Lung (tissue), 12 donors: ENCODE data around the gene SDK1. TPM values are rescaled to one million over a fixed set of nuclear protein-coding genes. Genes with fewer than 3 reads are reported as not detected.

Experiments used
- ATAC-seq: fragments of 200-7000 bp; cut with Tn5 transposase; one replicate; pipeline ENCODE4 v1.9.1; 2020; ENCODE audit warnings: moderate number of reproducible peaks; ENCODE audit not compliant: insufficient read depth, low FRiP score
- DNase-seq, 3 donors: peaks; one replicate each; pipeline ENCODE4 v3.0.0-alpha.2; 2013 to 2017
- H3K27ac ChIP-seq, 2 donors: one replicate each; pipeline ENCODE4 v1.5.1; 2013; ENCODE audit warnings: mild to moderate bottlenecking in 2 of 2, moderate library complexity in 2 of 2, control low read depth in 1 of 2, inconsistent platforms in 1 of 2, low read depth in 1 of 2, low read length in 1 of 2
- H3K27me3 ChIP-seq, 3 donors: one replicate each; pipeline ENCODE4 v1.5.1; 2013; ENCODE audit warnings: low read length in 2 of 3; ENCODE audit not compliant: control insufficient read depth in 3 of 3, insufficient read depth in 3 of 3
- H3K36me3 ChIP-seq, 4 donors: one replicate each; pipeline ENCODE4 v1.5.1; 2013; ENCODE audit warnings: low read length in 4 of 4, mild to moderate bottlenecking in 1 of 4, moderate library complexity in 1 of 4; ENCODE audit not compliant: control insufficient read depth in 4 of 4, insufficient read depth in 4 of 4
- H3K4me1 ChIP-seq, 5 donors: one replicate each; pipeline ENCODE4 v1.5.1; 2013; ENCODE audit warnings: low read length in 5 of 5, mild to moderate bottlenecking in 2 of 5, moderate library complexity in 1 of 5; ENCODE audit not compliant: control insufficient read depth in 5 of 5, insufficient read depth in 5 of 5
- H3K4me3 ChIP-seq: one replicate; pipeline ENCODE4 v1.5.1; 2013; ENCODE audit warnings: mild to moderate bottlenecking, control low read depth, moderate library complexity
- H3K9ac ChIP-seq, 2 donors: one replicate each; pipeline ENCODE4 v1.5.1; 2013; ENCODE audit warnings: low read length in 2 of 2, control low read depth in 1 of 2; ENCODE audit not compliant: insufficient read depth in 1 of 2
- H3K9me3 ChIP-seq, 4 donors: one replicate each; pipeline ENCODE4 v1.5.1; 2013; ENCODE audit warnings: low read length in 3 of 4, mild to moderate bottlenecking in 1 of 4, moderate library complexity in 1 of 4; ENCODE audit not compliant: control insufficient read depth in 4 of 4, insufficient read depth in 3 of 4
- WGBS, 2 donors: extraction: QIAGEN DNeasy Blood & Tissue Kit; methylation state at CpG; one replicate each; pipeline ENCODE4 v1.1.7; 2013; 5-methylcytosine and 5-hydroxymethylcytosine counted together
- polyA plus RNA-seq, 2 donors: library from polyadenylated mRNA; stranded (reverse); fragments of 200-250 nt; gene quantifications; one replicate each; pipeline ENCODE4 v1.2.1, GENCODE V29; 2013
- total RNA-seq, 2 donors: library from RNA; depleted of rRNA in 1 of 2; stranded (reverse); fragments of >200 nt in 1 of 2; gene quantifications; one replicate each; pipeline ENCODE4 v1.2.1, GENCODE V29; 2014 to 2021
- TF ChIP-seq, protein P1 (sequence below): IDR thresholded peaks from 2 replicates; pipeline ENCODE4 v1.5.1; 2012; ENCODE audit warnings: mild to moderate bottlenecking; ENCODE audit errors: control extremely low read depth, extremely low read depth
- donor health status: control.
- donor health status: control.
- donor health status: Bipolar disorder and iron deficiency.
- donor health status: healthy.
- donor health status: DM: yes; HTN: yes; CAD: no.

SDK1 gene
- total and polyA plus RNA-seq, 4 donors, result 3.7 to 30.1 (median 12.7) TPM

DNA sequence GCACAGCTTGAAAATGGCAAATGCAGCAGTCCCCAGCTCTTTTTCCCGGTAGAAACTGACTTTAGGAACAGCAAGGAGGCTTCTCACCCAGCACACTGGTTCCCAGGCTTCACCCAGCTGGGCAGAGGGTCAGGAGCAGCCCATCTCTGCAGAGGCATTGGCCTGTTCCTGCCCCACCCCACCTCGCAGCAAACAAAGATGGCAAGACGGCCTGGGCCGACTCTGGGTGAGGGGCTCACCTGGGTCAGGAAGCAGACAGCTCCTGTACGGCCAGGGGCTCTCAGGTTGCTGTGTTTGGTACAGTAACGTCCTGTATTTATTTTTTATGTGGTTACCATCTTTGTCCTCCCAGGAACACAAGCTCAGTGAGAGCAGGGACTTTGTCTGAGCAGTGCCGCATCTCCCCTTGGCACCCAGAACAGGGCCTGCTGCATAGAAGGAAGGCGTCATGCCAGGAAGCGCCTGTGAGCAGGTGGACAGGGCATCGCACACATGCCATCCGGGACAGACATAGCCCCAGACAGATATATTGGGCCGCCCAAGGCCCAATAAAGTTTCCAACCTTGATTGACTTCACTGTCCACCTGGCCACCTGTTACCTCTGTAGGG, 796.1 kb downstream of the SDK1 start:
- H3K36me3 ChIP-seq, result no peaks in the 10 kb centered on the region
- no peak overlapping the region for H3K4me3 ChIP-seq
- H3K27me3 ChIP-seq, result no peaks in the 10 kb centered on the region
- H3K4me1 ChIP-seq, result peaks cover 0 to 5% (median 0%) of the 10 kb centered on the region in 5 donors
- H3K9ac ChIP-seq, result no peak overlapping the region
- WGBS, 2 donors, result 86 to 90% methylated on average over 12 of the region's 12 CpGs
- TF ChIP-seq, protein P1, sequence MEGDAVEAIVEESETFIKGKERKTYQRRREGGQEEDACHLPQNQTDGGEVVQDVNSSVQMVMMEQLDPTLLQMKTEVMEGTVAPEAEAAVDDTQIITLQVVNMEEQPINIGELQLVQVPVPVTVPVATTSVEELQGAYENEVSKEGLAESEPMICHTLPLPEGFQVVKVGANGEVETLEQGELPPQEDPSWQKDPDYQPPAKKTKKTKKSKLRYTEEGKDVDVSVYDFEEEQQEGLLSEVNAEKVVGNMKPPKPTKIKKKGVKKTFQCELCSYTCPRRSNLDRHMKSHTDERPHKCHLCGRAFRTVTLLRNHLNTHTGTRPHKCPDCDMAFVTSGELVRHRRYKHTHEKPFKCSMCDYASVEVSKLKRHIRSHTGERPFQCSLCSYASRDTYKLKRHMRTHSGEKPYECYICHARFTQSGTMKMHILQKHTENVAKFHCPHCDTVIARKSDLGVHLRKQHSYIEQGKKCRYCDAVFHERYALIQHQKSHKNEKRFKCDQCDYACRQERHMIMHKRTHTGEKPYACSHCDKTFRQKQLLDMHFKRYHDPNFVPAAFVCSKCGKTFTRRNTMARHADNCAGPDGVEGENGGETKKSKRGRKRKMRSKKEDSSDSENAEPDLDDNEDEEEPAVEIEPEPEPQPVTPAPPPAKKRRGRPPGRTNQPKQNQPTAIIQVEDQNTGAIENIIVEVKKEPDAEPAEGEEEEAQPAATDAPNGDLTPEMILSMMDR, result no peak
- no peak overlapping the region for H3K27ac ChIP-seq
- ATAC-seq (no peak), DNase-seq (no peak)
- no peaks in the 10 kb centered on the region for H3K9me3 ChIP-seq

DNA sequence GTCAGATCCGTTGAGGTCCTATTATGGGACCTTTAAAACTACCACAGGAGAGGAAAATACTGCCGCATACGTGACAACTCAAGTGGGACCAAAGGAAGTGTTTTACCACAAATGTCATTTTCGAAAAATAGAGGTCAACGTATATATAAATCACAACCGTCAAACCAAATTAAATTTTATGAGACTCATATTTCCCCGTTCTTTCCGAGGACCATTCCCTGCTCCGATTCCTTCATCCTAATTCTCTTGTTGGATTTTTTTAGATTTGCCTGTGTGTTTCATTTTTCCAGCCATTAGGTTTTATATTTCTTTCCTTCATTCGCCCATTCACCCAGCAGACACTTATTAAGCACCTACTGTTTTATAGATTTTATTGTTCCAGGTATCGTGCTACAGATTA, 797.1 kb downstream of the SDK1 start:
- Histone ChIP-seq H3K9me3 (no peaks in the 10 kb centered on the region), H3K36me3 (no peaks in the 10 kb centered on the region), H3K4me1 (peaks cover 0 to 8% (median 0%) of the 10 kb centered on the region in 5 donors), H3K27ac (no peak overlapping the region), H3K9ac (no peak overlapping the region), H3K27me3 (no peaks in the 10 kb centered on the region), H3K4me3 (no peak overlapping the region)
- WGBS, 2 donors, result 78 to 82% methylated on average over 11 of the region's 11 CpGs
- no peak for ATAC-seq
- TF ChIP-seq, protein P1, result no peak
- DNase-seq, result no peak

- TF ChIP-seq, protein P1, result no peak
- H3K4me1 ChIP-seq, result peaks cover 0 to 8% (median 0%) of the 10 kb centered on the region in 5 donors
- H3K4me3 ChIP-seq, result no peak overlapping the region
- no peaks in the 10 kb centered on the region for H3K36me3 ChIP-seq
- 93 to 96% methylated on average over 14 of the region's 14 CpGs for WGBS, 2 donors
- no peak for DNase-seq
- no peak overlapping the region for H3K9ac ChIP-seq
- ATAC-seq, result no peak
- no peaks in the 10 kb centered on the region for H3K27me3 ChIP-seq
- H3K27ac ChIP-seq, result no peak overlapping the region
- peaks cover 0 to 2% (median 0%) of the 10 kb centered on the region in 4 donors for H3K9me3 ChIP-seq
Observed at GRCh38 chr7:4099651-4100050, 798.6 kb downstream of the SDK1 start.

DNA sequence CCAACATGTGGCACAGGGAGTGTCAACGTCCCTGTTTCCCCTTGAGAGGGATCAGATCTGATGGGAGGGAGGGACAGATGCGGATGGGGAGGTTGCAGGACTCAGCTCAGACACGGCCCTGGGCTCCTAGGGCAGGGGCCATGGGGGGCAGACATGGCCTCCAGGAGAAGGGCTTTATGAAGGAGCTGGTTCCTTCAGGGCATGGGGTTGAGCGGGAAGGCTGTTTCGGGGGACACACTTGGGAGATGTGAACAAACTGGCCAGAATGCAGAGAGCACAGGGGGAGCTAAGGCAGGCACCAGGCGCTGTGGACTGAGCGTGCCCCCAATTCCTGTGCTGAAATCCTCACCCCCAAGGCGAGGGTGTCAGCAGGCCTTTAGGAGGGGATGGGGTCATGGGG, 799.1 kb downstream of the SDK1 start:
- 85 to 91% methylated on average over 8 of the region's 8 CpGs for WGBS, 2 donors
- no peak for ATAC-seq
- H3K4me3 ChIP-seq, result no peak overlapping the region
- H3K9me3 ChIP-seq, result peaks cover 0 to 2% (median 0%) of the 10 kb centered on the region in 4 donors
- no peak for DNase-seq
- H3K4me1 ChIP-seq, result peaks cover 0 to 8% (median 0%) of the 10 kb centered on the region in 5 donors
- TF ChIP-seq, protein P1, result no peak
- H3K36me3 ChIP-seq, result no peaks in the 10 kb centered on the region
- no peak overlapping the region for H3K9ac ChIP-seq
- no peak overlapping the region for H3K27ac ChIP-seq
- no peaks in the 10 kb centered on the region for H3K27me3 ChIP-seq
